ENCODE measurements around the gene CGRRF1. TPM values are rescaled to one million over a fixed set of nuclear protein-coding genes. Genes with fewer than 3 reads are reported as not detected.
A peak's percentile ranks its signal among the peaks of the same experiment; 100 is the strongest.

Gene CGRRF1
- total RNA-seq, 1 experiment from 2014 or later: 19.1 TPM

- H3K79me2 ChIP-seq (ENCODE audit: insufficient read depth, low read length): no peaks in the 10 kb centered on the region
- peaks cover 0 to 12% (median 0%) of the 10 kb centered on the region in 3 experiments; a peak in 4 of 7 replicates for H3K36me3 Mint-ChIP-seq (ENCODE audit: insufficient read depth in 1 of 3, low read depth in 3 of 3)
- no peak overlapping the region for H2BK12ac ChIP-seq (ENCODE audit: insufficient read length, low read depth, low read length)
- no peak overlapping the region for H3K9ac ChIP-seq (ENCODE audit: extremely low read depth, insufficient read length, low read length)
- no peak overlapping the region for H3K23ac ChIP-seq (ENCODE audit: insufficient read length, low read depth, low read length)
- H3K9me3 Mint-ChIP-seq: no peaks in the 10 kb centered on the region
- no peaks in the 10 kb centered on the region for H3K23me2 ChIP-seq (ENCODE audit: insufficient read length, low read depth, low read length, poor library complexity, severe bottlenecking)
- H3K9me3 ChIP-seq (ENCODE audit: control insufficient read depth, low read depth, low read length): no peaks in the 10 kb centered on the region
- H2AK5ac ChIP-seq (ENCODE audit: insufficient read length, low read length): no peak overlapping the region
- H3K4me3 Mint-ChIP-seq: no peak overlapping the region
- no peaks in the 10 kb centered on the region for H3K79me1 ChIP-seq (ENCODE audit: insufficient read depth, low read depth, low read length, poor library complexity, severe bottlenecking)
- peak overlapping the region; percentile 52 for H3K27ac ChIP-seq (ENCODE audit: insufficient read length, low read depth, low read length)
- no peak overlapping the region for H3K4ac ChIP-seq (ENCODE audit: low read depth, low read length)
- no peak overlapping the region for H2BK120ac ChIP-seq (ENCODE audit: low read depth, low read length, poor library complexity, severe bottlenecking)
- no peak for DNase-seq
- H3K27ac Mint-ChIP-seq: peak overlapping the region; percentile 65 to 94 (median 80); a peak in 6 of 7 replicates
- H3K14ac ChIP-seq (ENCODE audit: insufficient read depth, low read length): no peak overlapping the region
- no peak for TF ChIP-seq CTCF (conservative IDR thresholded peaks at IDR 0.05)
- H3K18ac ChIP-seq (ENCODE audit: insufficient read length, low read depth, low read length): no peak overlapping the region
- no peaks in the 10 kb centered on the region for H3K27me3 Mint-ChIP-seq (ENCODE audit: low read depth)
- H4K20me1 ChIP-seq (ENCODE audit: control insufficient read depth, insufficient read depth, insufficient read length): no peaks in the 10 kb centered on the region
- no peak overlapping the region for H2BK20ac ChIP-seq (ENCODE audit: low read depth, low read length, poor library complexity, severe bottlenecking)
- no peak overlapping the region for H2AFZ ChIP-seq (ENCODE audit: low read length)
- peak overlapping the region; percentile 72 for H4K5ac ChIP-seq (ENCODE audit: insufficient read length, low read depth, low read length)
- no peak overlapping the region for H4K8ac ChIP-seq (replicated peaks; ENCODE audit: insufficient read length, low read depth, low read length)
- H3K27me3 ChIP-seq (ENCODE audit: insufficient read depth, low read length): no peaks in the 10 kb centered on the region
- H3T11ph ChIP-seq (ENCODE audit: low read length): no peak overlapping the region
- no peak overlapping the region for H2BK5ac ChIP-seq (ENCODE audit: insufficient read length, low read length)
- H3K4me2 ChIP-seq (ENCODE audit: insufficient read depth, insufficient read length, low read length): no peak overlapping the region
- H2BK15ac ChIP-seq (ENCODE audit: low read depth, low read length): no peak overlapping the region
- WGBS (ENCODE audit: extremely low coverage, insufficient read length, low lambda C conversion rate): no CpG with 5 or more reads among the region's 3 CpGs
- H4K91ac ChIP-seq (ENCODE audit: insufficient read length, low read depth, low read length): no peak overlapping the region
- H3K4me1 Mint-ChIP-seq: peaks cover 9 to 15% of the 10 kb centered on the region in 2 experiments
- no peaks in the 10 kb centered on the region; the same call in 1 of the 2 replicates for H3K4me1 ChIP-seq (ENCODE audit: insufficient read depth, low read length)
- no peak overlapping the region for H3K56ac ChIP-seq (ENCODE audit: insufficient read length, low read depth, low read length)
Measured at GRCh38 chr14:54532111-54533012, 22.7 kb downstream of the CGRRF1 start.

All from H9 (cell line).